ENCODE results near the gene TDO2.

The TDO2 gene

GRCh38 chr4:155901013-155901412, 2.5 kb upstream of the TDO2 start:
- in situ Hi-C loops (cut with MboI; ENCODE audit: low pct_unique_long_range_greater_than_20kb, low sequenced_read_pairs, unreplicated experiment): no loop called here
- no peak for DNase-seq (ENCODE audit: low spot score)
- no peak for TF ChIP-seq CTCF (IDR thresholded peaks at IDR 0.05; ENCODE audit: extremely low read depth, insufficient read depth, missing control alignments)

GRCh38 chr4:155904331-155904730, 835 bp downstream of the TDO2 start:
- in situ Hi-C loops (cut with MboI; ENCODE audit: low pct_unique_long_range_greater_than_20kb, low sequenced_read_pairs, unreplicated experiment): no loop called here
- TF ChIP-seq CTCF (IDR thresholded peaks at IDR 0.05; ENCODE audit: extremely low read depth, insufficient read depth, missing control alignments): no peak
- no peak for DNase-seq (ENCODE audit: low spot score)

GRCh38 chr4:155906554-155907247, 3.2 kb downstream of the TDO2 start:
- TF ChIP-seq CTCF (IDR thresholded peaks at IDR 0.05; ENCODE audit: extremely low read depth, insufficient read depth, missing control alignments): no peak
- in situ Hi-C loops (cut with MboI; ENCODE audit: low pct_unique_long_range_greater_than_20kb, low sequenced_read_pairs, unreplicated experiment): no loop called here
- no peak for DNase-seq (ENCODE audit: low spot score)

- DNase-seq (ENCODE audit: low spot score): no peak
- in situ Hi-C loops (cut with MboI; ENCODE audit: low pct_unique_long_range_greater_than_20kb, low sequenced_read_pairs, unreplicated experiment): no loop called here
- no peak for TF ChIP-seq CTCF (IDR thresholded peaks at IDR 0.05; ENCODE audit: extremely low read depth, insufficient read depth, missing control alignments)
These were observed 4.1 kb downstream of the TDO2 start for GRCh38 chr4:155907556-155907955.

GRCh38 chr4:155908187-155909139, 5.0 kb downstream of the TDO2 start:
- DNase-seq (ENCODE audit: low spot score): no peak
- in situ Hi-C loops (cut with MboI; ENCODE audit: low pct_unique_long_range_greater_than_20kb, low sequenced_read_pairs, unreplicated experiment): no loop called here
- no peak for TF ChIP-seq CTCF (IDR thresholded peaks at IDR 0.05; ENCODE audit: extremely low read depth, insufficient read depth, missing control alignments)

GRCh38 chr4:155909615-155910226, 6.2 kb downstream of the TDO2 start:
- no peak for TF ChIP-seq CTCF (IDR thresholded peaks at IDR 0.05; ENCODE audit: extremely low read depth, insufficient read depth, missing control alignments)
- in situ Hi-C loops (cut with MboI; ENCODE audit: low pct_unique_long_range_greater_than_20kb, low sequenced_read_pairs, unreplicated experiment): no loop called here
- no peak for DNase-seq (ENCODE audit: low spot score)

All from GM13977 (cell line).